C4-2B (cell line): Measurements from ENCODE around the gene CASZ1.

Source experiments
- H3K27ac ChIP-seq: fragments of 450-650 bp; 2 replicates; pipeline ENCODE4 v1.5.1; 2017
- CTCF ChIP-seq: fragments of 450-650 bp; conservative IDR thresholded peaks from 2 replicates; pipeline ENCODE4 v1.5.1; 2017; ENCODE audit warnings: mild to moderate bottlenecking
- ZFX ChIP-seq: fragments of 450-650 bp; IDR thresholded peaks from 2 replicates; pipeline ENCODE4 v1.6.1; 2017

Gene CASZ1

DNA sequence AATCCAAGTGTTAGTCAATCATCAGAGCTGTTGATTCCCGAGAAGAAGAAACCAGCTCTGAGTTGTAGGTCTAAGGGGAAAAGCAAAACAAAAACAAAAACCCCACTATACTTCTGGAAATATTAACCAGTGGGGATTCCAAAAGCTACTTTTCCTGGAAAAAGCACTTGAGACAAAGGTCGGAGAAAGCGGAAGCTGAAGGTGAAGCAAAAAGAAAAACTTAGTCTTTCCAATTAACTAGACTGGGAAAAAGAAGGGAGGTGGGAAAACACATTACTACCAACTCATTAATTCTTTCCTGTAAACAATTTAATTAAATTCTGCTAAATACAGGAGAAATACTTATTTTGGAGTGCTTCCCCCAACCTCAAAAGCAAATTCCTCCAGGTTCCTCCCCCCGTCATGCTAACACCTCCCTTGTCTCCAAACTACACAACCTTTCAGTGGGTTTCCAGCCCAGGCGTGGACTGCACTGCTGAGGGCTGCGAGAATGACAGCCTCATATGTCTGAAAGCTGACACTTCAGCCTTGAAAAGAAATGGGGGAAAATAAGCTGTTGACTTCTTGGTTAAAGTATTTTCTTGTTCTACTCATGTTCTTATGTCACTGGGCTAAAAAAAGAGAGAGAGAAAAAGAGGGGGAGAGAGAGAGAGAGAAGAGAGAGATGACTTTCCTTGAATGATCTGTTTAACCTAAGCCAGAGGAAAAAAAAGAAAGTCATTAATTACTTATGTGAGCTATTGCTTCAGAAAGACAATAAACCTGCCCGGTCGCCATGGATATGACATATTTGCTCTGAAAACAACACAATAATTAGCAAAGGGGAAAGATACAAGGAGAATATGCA, 5.1 kb downstream of the CASZ1 start:
- no peak for TF ChIP-seq ZFX
- H3K27ac ChIP-seq = peak overlapping the region; percentile 65; the same call in 1 of the 2 replicates

DNA sequence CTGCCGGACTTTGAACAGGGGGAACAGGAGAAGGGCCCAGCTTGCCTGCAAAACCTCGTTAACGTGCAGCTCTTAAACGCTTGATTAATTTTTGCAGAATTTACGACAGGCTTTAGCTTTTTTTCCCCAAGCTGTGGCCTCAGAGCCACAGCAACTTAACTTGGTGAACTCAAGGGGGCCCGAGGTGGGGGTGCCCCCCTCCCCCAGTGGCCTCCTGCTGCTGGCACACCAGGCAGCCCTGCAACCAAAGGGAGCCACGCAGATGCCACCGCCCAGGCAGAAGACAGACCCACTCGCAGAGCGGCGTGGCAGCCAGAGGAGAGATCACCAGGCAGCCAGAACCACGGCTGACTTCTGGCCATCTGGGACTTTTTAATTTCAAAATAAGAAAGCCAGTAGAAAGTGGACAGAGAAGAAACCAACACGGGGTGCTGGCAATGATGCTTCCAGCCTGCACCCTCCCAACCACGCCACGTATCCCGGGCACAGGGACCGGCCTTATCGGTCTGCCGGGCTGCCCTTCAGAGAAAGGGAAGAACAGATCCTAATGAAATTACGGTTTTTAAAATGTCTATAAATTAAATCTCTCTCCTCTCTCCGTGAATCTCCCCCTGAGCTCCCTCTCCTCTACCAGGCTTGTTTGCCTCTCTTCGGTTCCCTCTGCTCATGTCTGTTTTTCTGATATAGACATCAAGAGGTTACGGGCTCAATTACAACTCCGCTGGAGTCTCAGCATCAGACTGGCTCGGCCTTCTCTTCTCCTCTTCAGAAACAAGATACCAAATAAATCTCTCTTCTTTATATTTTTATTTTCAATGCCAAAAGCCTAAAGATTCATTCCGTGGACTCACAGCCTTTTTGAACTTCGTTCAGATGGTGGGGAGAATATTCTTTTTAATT, 6.4 kb downstream of the CASZ1 start:
- TF ChIP-seq CTCF (no peak), ZFX (no peak)
- peak overlapping the region; percentile 67 for H3K27ac ChIP-seq

- H3K27ac ChIP-seq = peak overlapping the region; percentile 67
- TF ChIP-seq CTCF (no peak), ZFX (no peak)
These were observed 7.2 kb downstream of the CASZ1 start for GRCh38 chr1:10789047-10789791.

DNA sequence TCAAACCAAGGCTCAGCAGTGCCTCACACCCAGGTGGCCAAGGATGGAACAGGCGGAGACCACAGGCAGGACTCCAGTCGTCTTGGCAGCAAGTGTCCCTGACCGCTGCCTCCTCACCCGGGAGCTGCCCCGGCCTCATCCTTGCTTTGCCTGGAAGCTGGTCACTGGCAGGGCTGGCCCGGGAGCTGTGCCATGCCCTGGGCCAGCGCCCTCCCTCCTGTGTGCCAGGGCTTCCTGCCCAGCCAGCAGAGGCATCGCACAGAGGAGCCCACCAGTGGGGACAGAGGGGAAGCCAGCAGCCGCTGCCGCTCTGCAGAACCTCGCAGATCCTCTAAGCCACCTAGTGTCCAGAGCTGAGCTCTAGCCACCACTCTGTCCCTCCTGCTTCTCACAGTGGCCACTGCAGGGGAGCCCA, 7.8 kb downstream of the CASZ1 start:
- peak overlapping the region; percentile 67 for H3K27ac ChIP-seq
- no peak for TF ChIP-seq ZFX
- no peak; the same call in 1 of the 2 replicates for TF ChIP-seq CTCF

DNA sequence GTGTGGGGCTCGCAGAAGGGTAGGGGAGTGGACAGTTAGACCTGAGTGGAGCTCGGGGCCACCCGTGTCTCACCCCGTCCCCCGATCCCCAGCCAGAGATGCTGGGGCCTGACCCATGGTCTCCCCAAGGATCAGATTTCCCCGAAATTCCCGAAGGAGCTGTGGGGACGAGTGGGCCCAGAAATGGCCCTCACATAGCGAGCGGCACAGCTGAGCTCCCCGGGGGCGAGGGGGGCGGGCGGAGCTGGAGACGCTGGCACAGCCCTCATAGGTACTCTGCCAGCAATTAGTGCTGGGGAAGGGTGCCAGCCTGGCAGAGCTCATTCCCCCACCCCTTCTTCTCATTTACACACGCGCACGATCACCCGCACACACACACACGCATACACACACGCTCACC, 9.2 kb downstream of the CASZ1 start:
- no peak overlapping the region; the same call in 1 of the 2 replicates for H3K27ac ChIP-seq
- TF ChIP-seq CTCF (no peak), ZFX (no peak)

DNA sequence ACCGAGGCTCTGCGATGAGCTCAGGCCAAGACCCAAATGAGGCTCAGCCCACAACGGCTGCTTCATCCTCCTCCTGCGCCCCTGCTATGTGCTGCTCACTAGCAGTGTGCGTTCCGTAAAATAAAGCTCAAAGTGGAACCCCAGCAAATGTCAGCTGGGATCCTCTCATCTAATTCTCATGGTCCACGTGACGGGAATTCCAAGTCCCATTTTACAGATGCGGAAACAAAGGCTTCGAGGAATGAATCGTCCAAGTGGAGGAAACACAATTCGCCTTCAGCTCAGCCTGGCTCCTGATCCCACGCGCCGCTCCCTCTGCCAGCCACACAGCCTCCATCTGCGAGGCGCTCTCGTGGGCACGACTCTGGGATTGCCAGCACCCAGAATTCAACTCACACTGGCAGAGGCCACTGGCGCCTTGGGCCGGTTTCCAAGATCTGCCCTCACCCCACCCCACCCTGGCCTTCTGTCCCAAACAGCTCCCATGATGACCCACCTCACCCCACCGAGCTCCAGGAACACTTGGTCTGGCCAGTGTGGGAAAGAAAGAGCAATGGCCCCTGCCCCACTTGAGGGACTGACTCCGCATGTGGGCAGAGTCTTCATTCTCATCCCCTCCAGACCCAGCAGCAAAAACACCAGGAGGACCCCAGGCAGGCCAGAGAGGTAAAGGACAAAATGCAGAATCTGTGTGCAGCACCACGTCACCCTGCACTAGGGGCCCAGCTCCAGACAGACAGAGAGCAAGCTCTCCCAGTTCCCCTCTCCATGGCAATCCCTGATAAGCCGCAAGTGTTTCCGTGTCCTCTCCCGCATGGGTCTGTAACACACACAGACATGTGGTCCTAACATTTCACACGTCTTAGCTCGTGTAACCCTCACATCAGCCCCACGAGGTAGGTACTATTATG, 10.5 kb downstream of the CASZ1 start:
- TF ChIP-seq CTCF (no peak), ZFX (no peak)
- no peak overlapping the region for H3K27ac ChIP-seq
